ENCODE results near the gene COLQ. TPM values are rescaled to one million over a fixed set of nuclear protein-coding genes. Genes with fewer than 3 reads are reported as not detected.
"Not testable (repeated sequence)": the region's sequence is repeated elsewhere in the genome, so short reads cannot be mapped to it uniquely, and the experiment has no call there.

The COLQ gene
- total RNA-seq, 1 donor from 2014 or later: under 0.01 TPM

- DNase-seq (ENCODE audit: low read depth) (no peak), FAIRE-seq (no peak)
- Histone ChIP-seq H3K4me3 (ENCODE audit: low read depth, low read length) (no peak overlapping the region), H3K36me3 (ENCODE audit: control insufficient read depth, insufficient read depth, low read length) (no peaks in the 10 kb centered on the region), H3K27me3 (ENCODE audit: control insufficient read depth, insufficient read depth, low read length) (peaks cover 2% of the 10 kb centered on the region)
- TF ChIP-seq CTCF (IDR thresholded peaks at IDR 0.05; ENCODE audit: insufficient read depth, low read length, severe bottlenecking): no peak
Observed at GRCh38 chr3:15490158-15490557, 31.3 kb downstream of the COLQ start.

- TF ChIP-seq CTCF (IDR thresholded peaks at IDR 0.05; ENCODE audit: insufficient read depth, low read length, severe bottlenecking): no peak
- H3K4me3 ChIP-seq (ENCODE audit: low read depth, low read length): no peak overlapping the region
- FAIRE-seq (no peak), DNase-seq (ENCODE audit: low read depth) (no peak)
- H3K27me3 ChIP-seq (ENCODE audit: control insufficient read depth, insufficient read depth, low read length): no peaks in the 10 kb centered on the region
- no peaks in the 10 kb centered on the region for H3K36me3 ChIP-seq (ENCODE audit: control insufficient read depth, insufficient read depth, low read length)
Observed at GRCh38 chr3:15488002-15488401, 33.5 kb downstream of the COLQ start.

GRCh38 chr3:15486979-15487378, 34.5 kb downstream of the COLQ start:
- Histone ChIP-seq H3K4me3 (ENCODE audit: low read depth, low read length) (no peak overlapping the region), H3K36me3 (ENCODE audit: control insufficient read depth, insufficient read depth, low read length) (no peaks in the 10 kb centered on the region), H3K27me3 (ENCODE audit: control insufficient read depth, insufficient read depth, low read length) (no peaks in the 10 kb centered on the region)
- FAIRE-seq (no peak), DNase-seq (ENCODE audit: low read depth) (no peak)
- TF ChIP-seq CTCF (IDR thresholded peaks at IDR 0.05; ENCODE audit: insufficient read depth, low read length, severe bottlenecking): no peak

GRCh38 chr3:15486020-15486419, 35.5 kb downstream of the COLQ start:
- FAIRE-seq: no peak
- no peaks in the 10 kb centered on the region for H3K27me3 ChIP-seq (ENCODE audit: control insufficient read depth, insufficient read depth, low read length)
- no peaks in the 10 kb centered on the region for H3K36me3 ChIP-seq (ENCODE audit: control insufficient read depth, insufficient read depth, low read length)
- no peak overlapping the region for H3K4me3 ChIP-seq (ENCODE audit: low read depth, low read length)
- no peak for DNase-seq (ENCODE audit: low read depth)
- no peak for TF ChIP-seq CTCF (IDR thresholded peaks at IDR 0.05; ENCODE audit: insufficient read depth, low read length, severe bottlenecking)

- not testable (repeated sequence) for H3K4me3 ChIP-seq (ENCODE audit: low read depth, low read length); H3K27me3 ChIP-seq (ENCODE audit: control insufficient read depth, insufficient read depth, low read length); DNase-seq (ENCODE audit: low read depth); FAIRE-seq; H3K36me3 ChIP-seq (ENCODE audit: control insufficient read depth, insufficient read depth, low read length)
Observed at GRCh38 chr3:15484551-15484950, 37.0 kb downstream of the COLQ start.

- Histone ChIP-seq H3K4me3 (ENCODE audit: low read depth, low read length) (no peak overlapping the region), H3K36me3 (ENCODE audit: control insufficient read depth, insufficient read depth, low read length) (no peaks in the 10 kb centered on the region), H3K27me3 (ENCODE audit: control insufficient read depth, insufficient read depth, low read length) (no peaks in the 10 kb centered on the region)
- DNase-seq (ENCODE audit: low read depth): no peak
- FAIRE-seq: no peak
- no peak for TF ChIP-seq CTCF (IDR thresholded peaks at IDR 0.05; ENCODE audit: insufficient read depth, low read length, severe bottlenecking)
Observed at GRCh38 chr3:15479400-15480224, 41.9 kb downstream of the COLQ start.

Measured in bronchial epithelial cell (primary cell).